Panc1 (cell line): ENCODE measurements around the gene U2SURP.
A peak's percentile ranks its signal among the peaks of the same experiment; 100 is the strongest.

Experiments
- TCF7L2 ChIP-seq: IDR thresholded peaks from 2 replicates; pipeline ENCODE4 v1.6.1; 2011; ENCODE audit warnings: mild to moderate bottlenecking, low read depth, low read length, inconsistent platforms
- TF ChIP-seq, protein P1 (sequence below): fragments of 450-650 bp; IDR thresholded peaks from 2 replicates; pipeline ENCODE4 v1.5.1; 2017; ENCODE audit warnings: mild to moderate bottlenecking

DNA sequence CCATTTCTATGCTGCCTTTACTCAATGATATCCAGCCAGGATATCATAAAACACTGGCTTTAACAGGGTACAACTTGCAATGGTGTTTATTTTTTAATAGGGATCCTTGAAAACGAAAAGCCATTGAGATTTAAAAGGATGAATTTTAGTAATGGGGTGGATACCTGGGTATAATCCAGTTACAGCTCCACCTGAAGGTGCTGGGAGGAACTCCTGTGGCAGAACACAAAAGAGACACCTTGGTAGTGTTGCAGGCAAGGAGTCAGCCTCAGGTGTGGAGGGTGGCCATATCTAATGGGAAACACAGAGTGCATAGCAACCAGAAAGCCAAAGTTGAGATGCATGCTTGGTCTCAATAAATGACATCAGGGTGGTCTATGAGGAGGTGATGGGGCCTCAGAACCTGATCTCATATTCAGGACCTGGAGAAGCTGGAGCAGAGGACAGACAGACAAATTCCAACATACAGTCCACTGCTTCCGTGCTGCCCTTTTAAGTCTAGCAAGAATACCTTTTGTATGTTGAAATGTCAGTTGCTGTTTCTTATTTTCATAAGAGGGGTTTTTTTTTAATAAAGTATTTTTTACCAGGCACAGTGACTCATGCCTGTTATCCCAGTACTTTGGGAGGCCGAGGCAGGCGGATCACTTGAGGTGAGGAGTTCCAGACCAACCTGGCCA lies 25.9 kb upstream of the U2SURP start:
- TF ChIP-seq TCF7L2, result no peak
- TF ChIP-seq, protein P1, sequence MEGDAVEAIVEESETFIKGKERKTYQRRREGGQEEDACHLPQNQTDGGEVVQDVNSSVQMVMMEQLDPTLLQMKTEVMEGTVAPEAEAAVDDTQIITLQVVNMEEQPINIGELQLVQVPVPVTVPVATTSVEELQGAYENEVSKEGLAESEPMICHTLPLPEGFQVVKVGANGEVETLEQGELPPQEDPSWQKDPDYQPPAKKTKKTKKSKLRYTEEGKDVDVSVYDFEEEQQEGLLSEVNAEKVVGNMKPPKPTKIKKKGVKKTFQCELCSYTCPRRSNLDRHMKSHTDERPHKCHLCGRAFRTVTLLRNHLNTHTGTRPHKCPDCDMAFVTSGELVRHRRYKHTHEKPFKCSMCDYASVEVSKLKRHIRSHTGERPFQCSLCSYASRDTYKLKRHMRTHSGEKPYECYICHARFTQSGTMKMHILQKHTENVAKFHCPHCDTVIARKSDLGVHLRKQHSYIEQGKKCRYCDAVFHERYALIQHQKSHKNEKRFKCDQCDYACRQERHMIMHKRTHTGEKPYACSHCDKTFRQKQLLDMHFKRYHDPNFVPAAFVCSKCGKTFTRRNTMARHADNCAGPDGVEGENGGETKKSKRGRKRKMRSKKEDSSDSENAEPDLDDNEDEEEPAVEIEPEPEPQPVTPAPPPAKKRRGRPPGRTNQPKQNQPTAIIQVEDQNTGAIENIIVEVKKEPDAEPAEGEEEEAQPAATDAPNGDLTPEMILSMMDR, result peak; percentile 63
